B cell (primary cell): ENCODE data around the gene TMEFF1. TPM values are rescaled to one million over a fixed set of nuclear protein-coding genes. Genes with fewer than 3 reads are reported as not detected.

Experiments used
- ATAC-seq: fragments of 200-7000 bp; cut with Tn5 transposase; one replicate; pipeline ENCODE4 v1.10.0; 2021; ENCODE audit warnings: low read depth, mild to moderate bottlenecking, moderate number of reproducible peaks, moderate library complexity
- CTCF ChIA-PET: fragments of 350-600 bp; sonication (Branson Sonifier 250); formaldehyde crosslinking; loops from one replicate; lab custom pipeline; 2021; ENCODE audit warnings: antibody characterized with exemption, inconsistent platforms; lab: Charles Lee
- POLR2A ChIA-PET: fragments of 350-600 bp; sonication (Branson Sonifier 250); formaldehyde crosslinking; loops from one replicate; lab custom pipeline; 2021; ENCODE audit warnings: antibody characterized with exemption; lab: Charles Lee
- DNase-seq: peaks from one replicate; pipeline ENCODE4 v3.0.0; 2013
- H2AFZ ChIP-seq: 2 replicates; pipeline ENCODE4 v1.6.1; 2012; ENCODE audit warnings: mild to moderate bottlenecking, low read depth, low read length; ENCODE audit not compliant: insufficient read depth, poor library complexity, severe bottlenecking
- H3K27ac ChIP-seq, 2 donors: 1 replicate in 1 of 2; 2 replicates in 1 of 2; pipeline ENCODE4 v1.5.1; 2012 to 2013; ENCODE audit warnings: low read length in 2 of 2, mild to moderate bottlenecking in 2 of 2, moderate library complexity in 1 of 2
- H3K27me3 ChIP-seq, 4 experiments: fragments of 200-600 bp in 1 of 4; sonication (generic) in 1 of 4; replicated peaks in 1 of 4; 1 replicate in 2 of 4; 2 replicates in 2 of 4; pipeline versions ENCODE4 v1.6.1 to v1.7.0; 2013 to 2016; ENCODE audit warnings: low read length in 3 of 4, mild to moderate bottlenecking in 2 of 4, mixed read lengths in 1 of 4, moderate library complexity in 1 of 4; ENCODE audit not compliant: insufficient read depth in 4 of 4, control insufficient read depth in 3 of 4; ENCODE audit errors: control extremely low read depth in 1 of 4
- H3K36me3 ChIP-seq, 2 experiments: replicated peaks in 1 of 2; 1 replicate in 1 of 2; 2 replicates in 1 of 2; pipeline versions ENCODE4 v1.6.1 to v1.7.1; 2013; ENCODE audit warnings: low read length in 1 of 2; ENCODE audit not compliant: insufficient read depth in 2 of 2, control insufficient read depth in 1 of 2; ENCODE audit errors: control extremely low read depth in 1 of 2, extremely low read depth in 1 of 2
- H3K4me1 ChIP-seq, 2 donors: fragments of 200-600 bp in 1 of 2; sonication (generic) in 1 of 2; 1 replicate in 1 of 2; 2 replicates in 1 of 2; pipeline versions ENCODE4 v1.5.1 to v1.6.1; 2013 to 2017; ENCODE audit warnings: low read length in 2 of 2; ENCODE audit not compliant: control insufficient read depth in 2 of 2, insufficient read depth in 2 of 2
- H3K4me2 ChIP-seq: replicated peaks from 2 replicates; pipeline ENCODE3; 2012; ENCODE audit warnings: mild to moderate bottlenecking, low read depth, low read length; ENCODE audit not compliant: poor library complexity, severe bottlenecking
- H3K4me3 ChIP-seq, 5 experiments: fragments of 200-600 bp in 1 of 5; sonication (generic) in 1 of 5; 1 replicate in 3 of 5; 2 replicates in 2 of 5; pipeline versions ENCODE4 v1.5.1 to v1.7.0; 2011 to 2016; ENCODE audit warnings: low read length in 4 of 5, mild to moderate bottlenecking in 4 of 5, low read depth in 2 of 5, control low read depth in 1 of 5, moderate library complexity in 1 of 5; ENCODE audit not compliant: insufficient read depth in 1 of 5; ENCODE audit errors: control extremely low read depth in 1 of 5, extremely low read depth in 1 of 5
- H3K79me2 ChIP-seq: fragments of 200-600 bp; sonication (generic); one replicate; pipeline ENCODE4 v1.6.0; 2016; ENCODE audit warnings: low read length; ENCODE audit not compliant: control insufficient read depth, insufficient read depth
- H3K9ac ChIP-seq: fragments of 200-600 bp; sonication (generic); 2 replicates; pipeline ENCODE4 v1.6.1; 2017; ENCODE audit warnings: mild to moderate bottlenecking, low read length, moderate library complexity
- H3K9me3 ChIP-seq, 3 donors: one replicate each; pipeline versions ENCODE4 v1.6.1 to v1.7.1; 2013; ENCODE audit warnings: low read length in 2 of 3; ENCODE audit not compliant: control insufficient read depth in 2 of 3, insufficient read depth in 1 of 3; ENCODE audit errors: control extremely low read depth in 1 of 3
- H4K20me1 ChIP-seq: 2 replicates; pipeline ENCODE4 v1.6.0; 2012; ENCODE audit warnings: mild to moderate bottlenecking, low read length; ENCODE audit not compliant: insufficient read depth, control insufficient read depth, poor library complexity, severe bottlenecking
- H3K27ac Mint-ChIP-seq: one replicate; pipeline ENCODE4 v1.8.0; 2021; ENCODE audit warnings: mixed read lengths
- H3K27me3 Mint-ChIP-seq: one replicate; pipeline ENCODE4 v1.8.0; 2021; ENCODE audit warnings: mixed read lengths
- H3K4me1 Mint-ChIP-seq: one replicate; pipeline ENCODE4 v1.8.0; 2021; ENCODE audit warnings: mixed read lengths
- H3K4me3 Mint-ChIP-seq: one replicate; pipeline ENCODE4 v1.8.0; 2021; ENCODE audit warnings: mixed read lengths
- H3K9me3 Mint-ChIP-seq: one replicate; pipeline ENCODE4 v1.8.0; 2022; ENCODE audit warnings: mixed read lengths; ENCODE audit not compliant: insufficient read depth
- CTCF ChIP-seq: fragments of 200-600 bp; IDR thresholded peaks from one replicate; pipeline ENCODE4 v1.8.0; 2022; ENCODE audit warnings: antibody characterized with exemption, mild to moderate bottlenecking
- EZH2 ChIP-seq: IDR thresholded peaks from 2 replicates; pipeline ENCODE4 v1.6.1; 2012; ENCODE audit warnings: borderline replicate concordance, low read depth, mild to moderate bottlenecking, moderate library complexity, low read length; ENCODE audit not compliant: insufficient read depth, poor library complexity, severe bottlenecking
- WGBS: methylation state at CpG from one replicate; pipeline ENCODE4 v1.1.5; 2013; ENCODE audit warnings: missing lambda C conversion rate; ENCODE audit not compliant: insufficient coverage; 5-methylcytosine and 5-hydroxymethylcytosine counted together
- intact Hi-C: fragments of 100-400 bp; cut with micrococcal nuclease; formaldehyde crosslinking; loops from one replicate; pipeline ENCODE4 v1.10.0; 2022
- polyA plus RNA-seq: library from polyadenylated mRNA; depleted of rRNA; stranded (reverse); fragments of >200 nt; gene quantifications from 2 replicates; pipeline ENCODE4 v1.2.3, GENCODE V29; 2012
- total RNA-seq, 2 donors: library from RNA; stranded (reverse); fragments of 120-200 nt in 1 of 2; gene quantifications; 1 replicate in 1 of 2; 2 replicates in 1 of 2; pipeline versions ENCODE4 v1.2.3 to v1.2.4, GENCODE V29; 2013 to 2022

The TMEFF1 gene
- total and polyA plus RNA-seq, 2 donors (not counting 1 experiment from before 2014, with no cell fraction given), result not detected

DNA sequence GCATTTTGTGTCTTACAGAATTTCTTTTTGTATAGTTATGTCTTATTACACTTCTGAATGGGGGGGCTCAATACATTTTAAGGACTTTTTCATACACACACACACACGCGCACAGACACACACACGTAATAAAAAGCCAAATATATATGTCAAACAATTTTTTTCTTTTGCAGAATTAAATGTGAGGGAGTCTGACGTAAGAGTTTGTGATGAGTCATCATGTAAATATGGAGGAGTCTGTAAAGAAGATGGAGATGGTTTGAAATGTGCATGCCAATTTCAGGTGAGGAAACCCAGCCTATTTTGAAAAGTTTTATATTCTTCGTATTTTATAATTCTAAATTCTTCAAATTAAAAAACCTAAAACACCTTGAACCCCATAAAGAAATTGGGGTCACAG is 25.6 kb downstream of the TMEFF1 start:
- Histone ChIP-seq H3K4me3 (no peak overlapping the region), H3K4me1 (no peaks in the 10 kb centered on the region), H3K27me3 (no peaks in the 10 kb centered on the region), H3K9me3 (no peaks in the 10 kb centered on the region), H3K27ac (no peak overlapping the region), H3K36me3 (no peaks in the 10 kb centered on the region), H4K20me1 (no peaks in the 10 kb centered on the region), H3K79me2 (no peaks in the 10 kb centered on the region), H2AFZ (no peak overlapping the region), H3K4me2 (no peak overlapping the region), H3K9ac (no peak overlapping the region)
- CTCF ChIA-PET, result no interaction called here
- DNase-seq, result no peak
- Mint-ChIP-seq H3K4me1 (peaks cover 3% of the 10 kb centered on the region), H3K27me3 (no peaks in the 10 kb centered on the region), H3K4me3 (no peak overlapping the region), H3K9me3 (no peaks in the 10 kb centered on the region), H3K27ac (no peak overlapping the region)
- intact Hi-C loops, result no loop called here
- no peak for ATAC-seq
- TF ChIP-seq CTCF (no peak), EZH2 (no peak)
- POLR2A ChIA-PET, result no interaction called here
- no CpG with 5 or more reads among the region's 5 CpGs for WGBS

DNA sequence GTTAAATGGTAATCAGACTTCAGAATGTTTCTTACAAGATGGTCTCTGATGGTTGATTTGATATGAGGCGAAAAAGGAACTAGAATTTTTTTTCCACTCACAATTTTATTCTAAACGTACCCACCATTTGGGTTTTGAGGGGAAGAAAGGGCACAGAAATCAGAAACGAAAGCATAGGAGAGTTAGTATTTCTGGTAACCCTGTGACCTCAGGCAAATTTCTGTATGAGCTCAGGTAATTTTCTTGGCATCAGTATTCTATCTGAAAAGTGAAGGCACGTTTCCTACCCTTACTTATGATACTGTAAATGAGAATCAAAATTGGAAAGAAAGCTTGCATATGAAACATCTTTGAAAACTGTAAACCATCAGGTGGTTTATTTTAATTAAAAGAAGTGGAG is 26.5 kb downstream of the TMEFF1 start:
- Mint-ChIP-seq H3K27ac (no peak overlapping the region), H3K4me1 (peaks cover 3% of the 10 kb centered on the region), H3K9me3 (no peaks in the 10 kb centered on the region), H3K27me3 (no peaks in the 10 kb centered on the region), H3K4me3 (no peak overlapping the region)
- no peak overlapping the region for H3K4me2 ChIP-seq
- ChIA-PET POLR2A (no interaction called here), CTCF (no interaction called here)
- 20% methylated on average over 1 of the region's 4 CpGs for WGBS
- no peaks in the 10 kb centered on the region for H4K20me1 ChIP-seq
- H3K27ac ChIP-seq, result no peak overlapping the region
- no peaks in the 10 kb centered on the region for H3K79me2 ChIP-seq
- H3K27me3 ChIP-seq, result no peaks in the 10 kb centered on the region
- H3K9me3 ChIP-seq, result no peaks in the 10 kb centered on the region
- no peaks in the 10 kb centered on the region for H3K36me3 ChIP-seq
- no peak for TF ChIP-seq CTCF
- no peak for TF ChIP-seq EZH2
- H3K4me3 ChIP-seq, result no peak overlapping the region
- H3K4me1 ChIP-seq, result no peaks in the 10 kb centered on the region
- no peak for DNase-seq
- no peak overlapping the region for H2AFZ ChIP-seq
- H3K9ac ChIP-seq, result no peak overlapping the region
- intact Hi-C loops, result no loop called here
- ATAC-seq, result no peak
